DND-41 (cell line): Measurements from ENCODE around the gene MOK.

ENCODE experiments used
- CTCF ChIP-seq: IDR thresholded peaks from 2 replicates; pipeline ENCODE4 v1.5.1; 2012; ENCODE audit warnings: borderline replicate concordance, low read length, moderate library complexity, mild to moderate bottlenecking; ENCODE audit not compliant: poor library complexity, severe bottlenecking; ENCODE audit errors: extremely low read depth
- EZH2 ChIP-seq: IDR thresholded peaks from 3 replicates; pipeline ENCODE4 v1.6.1; 2012; ENCODE audit warnings: borderline replicate concordance, low read depth, mild to moderate bottlenecking, moderate library complexity, low read length, inconsistent platforms; ENCODE audit not compliant: severe bottlenecking

DNA sequence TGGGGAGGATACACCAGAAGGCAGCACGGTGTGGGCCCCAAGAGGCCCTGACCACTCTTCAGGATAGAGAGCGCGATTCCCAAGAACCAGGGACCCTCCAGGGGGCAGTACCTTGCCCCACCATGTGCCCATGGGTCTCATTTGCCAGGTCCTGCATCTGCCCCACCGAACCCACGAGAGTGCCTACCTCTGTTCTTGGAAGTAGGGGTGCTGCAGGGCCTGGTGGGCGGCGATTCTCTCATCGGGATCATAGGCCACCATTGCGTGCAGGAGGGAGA is 72.7 kb downstream of the MOK start:
- TF ChIP-seq CTCF: no peak
- TF ChIP-seq EZH2: no peak
